ENCODE measurements around the gene SDF2L1. TPM values are rescaled to one million over a fixed set of nuclear protein-coding genes. Genes with fewer than 3 reads are reported as not detected.

The SDF2L1 gene
- total and polyA plus RNA-seq, 10 of the 15 experiments (the other 5 are each of a cell fraction or from before 2014, with no cell fraction given), result 3.0 to 214 (median 55.5) TPM

DNA sequence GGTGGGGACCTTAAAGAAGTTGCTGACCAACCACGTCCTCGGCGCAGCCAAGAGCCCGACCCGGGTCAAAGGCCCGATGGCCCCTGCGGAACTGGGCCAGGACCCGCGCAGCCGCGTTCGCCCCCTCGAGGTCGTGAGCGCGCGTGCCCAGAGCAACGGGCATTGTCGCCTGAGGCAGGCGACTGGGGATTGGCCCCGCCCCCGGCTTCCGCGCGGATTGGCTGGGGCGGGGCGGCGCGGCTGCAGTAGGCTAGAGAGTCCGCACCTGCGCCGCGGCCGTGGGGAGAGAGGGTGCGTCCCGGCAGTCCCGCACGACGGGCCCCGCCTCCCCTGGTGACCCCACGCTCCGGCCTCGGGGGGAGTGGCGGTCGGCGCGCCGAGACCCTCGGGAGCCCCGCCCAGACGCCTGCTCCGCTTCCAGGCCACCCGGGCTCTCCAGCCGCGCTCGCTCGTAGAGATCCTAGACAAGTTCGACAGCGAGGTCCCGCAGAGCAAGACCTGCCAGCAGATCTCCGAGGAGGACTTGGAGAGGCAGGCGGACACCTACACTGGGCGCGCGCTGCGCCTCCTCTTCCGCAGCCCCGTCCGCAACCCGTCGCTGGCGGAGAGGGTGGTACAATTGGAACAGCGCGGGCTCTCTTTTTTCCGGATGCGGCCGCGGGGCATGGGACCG is 15.4 kb downstream of the SDF2L1 start (continued):
- no peak for TF ChIP-seq ZBTB40 (IDR thresholded peaks at IDR 0.05; ENCODE audit: borderline replicate concordance)
- TF ChIP-seq WRNIP1 (IDR thresholded peaks at IDR 0.05; ENCODE audit: borderline replicate concordance, low read depth, low read length), result no peak
- no peak for TF ChIP-seq SMAD5 (IDR thresholded peaks at IDR 0.05; ENCODE audit: low read depth)
- no peak for TF ChIP-seq ASH2L (IDR thresholded peaks at IDR 0.05; ENCODE audit: borderline replicate concordance, low read depth)
- TF ChIP-seq, protein P1, sequence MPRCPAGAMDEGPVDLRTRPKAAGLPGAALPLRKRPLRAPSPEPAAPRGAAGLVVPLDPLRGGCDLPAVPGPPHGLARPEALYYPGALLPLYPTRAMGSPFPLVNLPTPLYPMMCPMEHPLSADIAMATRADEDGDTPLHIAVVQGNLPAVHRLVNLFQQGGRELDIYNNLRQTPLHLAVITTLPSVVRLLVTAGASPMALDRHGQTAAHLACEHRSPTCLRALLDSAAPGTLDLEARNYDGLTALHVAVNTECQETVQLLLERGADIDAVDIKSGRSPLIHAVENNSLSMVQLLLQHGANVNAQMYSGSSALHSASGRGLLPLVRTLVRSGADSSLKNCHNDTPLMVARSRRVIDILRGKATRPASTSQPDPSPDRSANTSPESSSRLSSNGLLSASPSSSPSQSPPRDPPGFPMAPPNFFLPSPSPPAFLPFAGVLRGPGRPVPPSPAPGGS (IDR thresholded peaks at IDR 0.05; ENCODE audit: borderline replicate concordance, insufficient read depth, low read depth, low read length, poor library complexity, severe bottlenecking), result no peak
- no peak for TF ChIP-seq NR2C1 (IDR thresholded peaks at IDR 0.05)
- no peak for TF ChIP-seq SRF (IDR thresholded peaks at IDR 0.05; ENCODE audit: low read depth in 2 of 2, low read length in 2 of 2)
- TF ChIP-seq, protein P2, sequence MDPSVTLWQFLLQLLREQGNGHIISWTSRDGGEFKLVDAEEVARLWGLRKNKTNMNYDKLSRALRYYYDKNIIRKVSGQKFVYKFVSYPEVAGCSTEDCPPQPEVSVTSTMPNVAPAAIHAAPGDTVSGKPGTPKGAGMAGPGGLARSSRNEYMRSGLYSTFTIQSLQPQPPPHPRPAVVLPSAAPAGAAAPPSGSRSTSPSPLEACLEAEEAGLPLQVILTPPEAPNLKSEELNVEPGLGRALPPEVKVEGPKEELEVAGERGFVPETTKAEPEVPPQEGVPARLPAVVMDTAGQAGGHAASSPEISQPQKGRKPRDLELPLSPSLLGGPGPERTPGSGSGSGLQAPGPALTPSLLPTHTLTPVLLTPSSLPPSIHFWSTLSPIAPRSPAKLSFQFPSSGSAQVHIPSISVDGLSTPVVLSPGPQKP (IDR thresholded peaks at IDR 0.05; ENCODE audit: low read depth, low read length), result 0 out of 2 replicates have a peak, but pooled peaks have one; percentile 40
- TF ChIP-seq MEF2A (IDR thresholded peaks at IDR 0.05; ENCODE audit: insufficient read depth, low read depth, low read length), result no peak
- no peak for TF ChIP-seq CBX3 (IDR thresholded peaks at IDR 0.05; ENCODE audit: borderline replicate concordance, low read depth)
- no peak for TF ChIP-seq RAD21 (IDR thresholded peaks at IDR 0.05; ENCODE audit: insufficient read depth, low read depth, low read length)
- TF ChIP-seq CBX5 (IDR thresholded peaks at IDR 0.05; ENCODE audit: low read depth), result no peak
- no peak for TF ChIP-seq TCF12 (IDR thresholded peaks at IDR 0.05; ENCODE audit: low read depth, low read length)
- TF ChIP-seq GABPA (IDR thresholded peaks at IDR 0.05; ENCODE audit: low read depth), result no peak
- TF ChIP-seq SREBF2 (IDR thresholded peaks at IDR 0.05; ENCODE audit: low read length), result no peak
- TF ChIP-seq CEBPZ (IDR thresholded peaks at IDR 0.05; ENCODE audit: low read depth, low read length), result no peak
- TF ChIP-seq, protein P3, sequence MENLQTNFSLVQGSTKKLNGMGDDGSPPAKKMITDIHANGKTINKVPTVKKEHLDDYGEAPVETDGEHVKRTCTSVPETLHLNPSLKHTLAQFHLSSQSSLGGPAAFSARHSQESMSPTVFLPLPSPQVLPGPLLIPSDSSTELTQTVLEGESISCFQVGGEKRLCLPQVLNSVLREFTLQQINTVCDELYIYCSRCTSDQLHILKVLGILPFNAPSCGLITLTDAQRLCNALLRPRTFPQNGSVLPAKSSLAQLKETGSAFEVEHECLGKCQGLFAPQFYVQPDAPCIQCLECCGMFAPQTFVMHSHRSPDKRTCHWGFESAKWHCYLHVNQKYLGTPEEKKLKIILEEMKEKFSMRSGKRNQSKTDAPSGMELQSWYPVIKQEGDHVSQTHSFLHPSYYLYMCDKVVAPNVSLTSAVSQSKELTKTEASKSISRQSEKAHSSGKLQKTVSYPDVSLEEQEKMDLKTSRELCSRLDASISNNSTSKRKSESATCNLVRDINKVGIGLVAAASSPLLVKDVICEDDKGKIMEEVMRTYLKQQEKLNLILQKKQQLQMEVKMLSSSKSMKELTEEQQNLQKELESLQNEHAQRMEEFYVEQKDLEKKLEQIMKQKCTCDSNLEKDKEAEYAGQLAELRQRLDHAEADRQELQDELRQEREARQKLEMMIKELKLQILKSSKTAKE (IDR thresholded peaks at IDR 0.05; ENCODE audit: low read depth, poor library complexity, severe bottlenecking), result no peak

All from GM12878 (cell line).